ACHN (cell line): ENCODE measurements around the gene PDGFA.

Experiments
- DNase-seq: peaks from one replicate; pipeline ENCODE4 v3.0.0-alpha.2; 2015
- in situ Hi-C: cut with HindIII; loops from 2 replicates; pipeline ENCODE4 v1.10.0; 2017; ENCODE audit warnings: low sequenced_read_pairs, low pct_ligation_motif_present, low pct_unique_long_range_greater_than_20kb

PDGFA gene

GRCh38 chr7:510782-511281, 8.8 kb downstream of the PDGFA start:
- in situ Hi-C loops: no loop called here
- DNase-seq: no peak

DNA sequence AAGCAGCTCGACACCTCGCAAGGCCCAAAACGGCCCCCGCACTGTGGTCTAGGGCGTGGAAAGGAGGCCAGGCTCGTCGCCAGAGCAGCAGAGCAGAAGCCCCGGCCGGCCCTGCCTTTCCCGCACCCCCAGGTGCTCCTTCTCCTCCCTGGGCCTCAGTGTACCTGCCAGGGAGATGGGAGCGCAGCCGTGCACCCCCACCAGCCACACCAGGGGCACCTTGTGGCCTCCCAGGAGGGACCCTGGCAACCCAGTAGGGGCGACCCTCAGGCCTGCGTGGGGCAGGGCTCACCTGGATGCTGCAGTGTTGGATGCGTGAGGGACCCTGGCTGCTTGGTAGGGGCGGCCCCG, 9.5 kb downstream of the PDGFA start:
- DNase-seq: no peak
- in situ Hi-C loops: no loop called here

GRCh38 chr7:509426-510130, 10.1 kb downstream of the PDGFA start:
- DNase-seq: no peak
- in situ Hi-C loops: no loop called here

DNA sequence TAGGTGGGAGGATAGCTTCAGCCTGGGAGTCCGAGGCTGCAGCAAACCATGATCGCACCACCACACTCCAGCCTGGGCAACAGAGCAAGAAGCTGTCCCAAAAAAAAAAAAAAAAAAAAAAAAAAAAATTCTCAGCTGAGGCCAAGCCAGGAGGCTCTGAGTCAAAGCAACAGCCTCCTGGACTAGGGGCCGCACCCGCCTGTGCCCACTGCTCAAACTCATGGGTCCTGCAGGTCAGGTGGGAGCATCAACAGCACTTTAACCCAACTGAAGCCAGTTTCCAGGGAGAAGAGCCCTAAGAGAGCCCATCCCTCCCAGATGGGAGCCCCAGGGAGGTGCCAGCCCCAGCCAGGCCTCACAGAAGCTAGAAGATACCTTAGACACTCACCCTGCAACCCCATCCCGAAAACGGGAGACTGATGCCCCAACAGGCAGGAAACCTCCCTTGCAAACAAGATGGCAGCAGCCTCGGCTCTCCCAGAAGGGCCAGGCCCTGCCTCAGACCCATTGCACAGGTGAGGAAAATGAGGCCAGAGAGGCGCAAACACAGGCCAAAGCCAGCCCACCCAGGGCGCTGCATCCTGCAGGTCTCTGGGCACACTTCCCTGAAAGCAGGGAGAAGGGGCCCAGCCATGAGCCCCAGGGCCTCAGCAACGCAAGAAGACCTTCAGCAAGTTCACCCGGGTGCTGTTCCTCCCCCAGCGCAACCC, 11.0 kb downstream of the PDGFA start:
- in situ Hi-C loops: no loop called here
- DNase-seq: no peak

DNA sequence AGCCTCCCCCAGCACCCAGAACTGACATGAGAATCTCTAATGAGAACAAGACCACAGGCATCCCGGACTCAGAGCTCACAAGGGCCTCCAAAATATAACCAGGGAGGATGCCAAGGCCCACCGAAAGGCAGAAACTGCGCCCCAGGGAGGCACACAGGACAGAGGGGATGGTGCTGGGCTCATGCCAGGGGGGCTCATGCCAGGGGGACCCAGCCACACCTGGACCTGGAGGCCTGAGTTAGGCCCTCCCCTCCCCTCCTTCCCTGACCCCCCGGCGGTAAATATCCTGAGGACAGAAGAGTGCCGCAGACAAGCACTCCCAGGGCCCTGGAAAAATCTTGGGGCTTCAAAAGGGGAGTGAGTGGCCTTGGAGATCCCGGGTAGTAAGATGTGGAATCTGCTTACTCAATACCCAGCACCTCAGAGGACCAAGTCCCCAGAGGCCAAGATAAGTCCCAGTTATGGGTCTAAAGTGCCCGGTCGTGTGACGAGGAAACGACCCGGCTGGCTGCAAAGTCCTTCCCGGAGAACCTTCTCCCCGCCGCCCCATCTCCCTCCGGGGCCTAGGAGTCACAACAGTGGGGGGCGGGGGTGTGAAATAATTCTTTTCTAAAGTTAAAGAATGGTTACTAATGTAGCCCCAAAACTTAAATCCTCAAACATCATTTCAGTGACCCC, 11.9 kb downstream of the PDGFA start:
- DNase-seq: no peak
- in situ Hi-C loops: no loop called here

- in situ Hi-C loops: no loop called here
Measured at GRCh38 chr7:506921-507622, 12.6 kb downstream of the PDGFA start.

DNA sequence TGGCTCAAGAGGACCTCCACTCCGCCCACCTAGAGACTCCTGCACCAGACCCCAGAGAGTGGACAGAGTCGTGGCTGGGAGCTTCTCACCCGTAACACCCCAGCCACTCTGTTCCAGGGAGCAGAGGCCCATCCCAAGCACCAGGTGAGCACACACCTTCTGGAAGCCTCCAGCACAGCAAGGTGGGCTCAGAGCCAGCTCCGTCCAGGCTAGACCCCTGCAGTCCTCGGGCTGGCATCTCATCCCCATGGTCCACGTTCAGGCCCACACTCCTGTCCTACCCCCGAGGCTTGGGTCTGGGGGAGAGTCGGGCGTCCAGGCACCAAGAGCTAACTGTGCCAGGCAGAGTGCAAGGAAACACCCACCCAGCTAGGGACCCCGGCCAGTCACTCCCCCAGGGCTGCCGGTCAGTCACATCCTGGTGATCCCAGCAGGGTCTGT, 13.2 kb downstream of the PDGFA start:
- DNase-seq: no peak
- in situ Hi-C loops: no loop called here

More at GRCh38 chr7:506921-507622, 12.6 kb downstream of the PDGFA start:
- no peak for DNase-seq

GRCh38 chr7:505171-505570, 14.5 kb downstream of the PDGFA start:
- no peak for DNase-seq
- in situ Hi-C loops: no loop called here

- DNase-seq: no peak
- in situ Hi-C loops: no loop called here
Measured at GRCh38 chr7:504221-505111, 15.2 kb downstream of the PDGFA start.

DNA sequence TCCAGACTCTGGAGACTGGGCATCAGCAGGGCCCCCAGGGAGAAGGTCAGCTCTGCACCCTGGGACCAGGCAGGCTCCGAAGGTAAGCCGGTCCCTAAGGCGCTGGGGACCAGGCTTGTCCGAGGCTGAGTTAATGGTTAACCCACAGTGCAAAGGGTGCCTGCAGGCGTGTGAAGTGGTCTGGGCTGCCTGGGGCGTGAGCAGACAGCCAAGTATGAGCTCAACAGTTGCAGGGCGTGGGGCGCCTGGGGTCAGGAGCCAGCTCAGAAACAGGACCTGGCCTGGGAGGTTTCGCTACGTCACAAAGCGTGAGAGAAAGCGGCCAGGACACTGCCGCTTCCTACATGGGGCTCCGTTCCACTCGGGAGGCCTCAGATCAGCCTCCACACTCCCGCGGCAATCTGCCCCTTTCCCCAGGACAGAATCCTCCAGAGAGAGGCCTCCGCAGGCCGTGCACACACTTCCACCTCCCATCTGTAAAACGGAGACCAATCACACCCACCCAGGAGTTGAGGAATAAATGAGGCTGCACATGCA, 16.0 kb downstream of the PDGFA start:
- peak; percentile 93 for DNase-seq
- in situ Hi-C loops: no loop called here

DNA sequence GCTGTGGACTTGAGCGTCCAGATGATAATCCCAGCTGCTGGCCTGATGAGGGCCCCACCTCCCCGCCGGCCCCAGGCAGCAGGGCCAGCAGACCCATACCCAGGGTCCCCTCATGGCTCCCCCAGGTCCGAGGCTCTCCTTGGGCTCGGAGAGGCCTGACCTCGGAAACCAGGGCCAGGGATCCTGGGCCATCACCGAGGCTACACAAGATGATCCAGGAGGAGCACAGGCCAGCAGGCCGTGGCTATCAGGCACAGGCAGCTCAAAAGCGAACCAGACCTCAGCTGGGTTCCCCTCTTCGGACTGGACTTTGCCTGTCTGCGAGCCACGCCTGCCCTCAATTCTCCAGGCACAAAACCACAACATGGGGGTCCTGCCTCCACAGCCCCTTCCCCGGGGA, 17.4 kb downstream of the PDGFA start:
- in situ Hi-C loops: no loop called here
- no peak for DNase-seq

DNA sequence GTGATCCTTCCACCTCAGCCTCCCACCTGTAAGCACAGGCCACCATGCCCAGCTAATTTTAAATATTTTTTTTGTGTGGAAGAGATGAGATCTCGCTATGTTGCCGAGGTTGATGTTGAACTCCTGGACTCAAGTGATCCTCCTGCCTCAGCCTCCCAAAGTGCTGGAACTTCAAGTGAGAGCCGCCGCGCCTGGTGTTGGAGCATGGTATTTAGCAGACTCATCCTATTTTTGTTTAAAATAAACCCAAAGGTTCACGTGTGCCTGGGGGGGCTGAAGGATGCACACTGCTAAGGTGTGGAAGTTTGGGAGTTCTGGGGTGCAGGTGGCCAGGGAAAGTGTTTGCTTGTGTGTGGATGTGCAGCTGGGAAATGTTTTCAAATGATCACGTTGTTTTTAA, 18.1 kb downstream of the PDGFA start:
- in situ Hi-C loops: no loop called here
- no peak for DNase-seq

GRCh38 chr7:500521-501420, 18.9 kb downstream of the PDGFA start:
- in situ Hi-C loops: no loop called here
- no peak for DNase-seq

- in situ Hi-C loops: loop anchor here (10.0 kb wide), 1 partner anchor 165 kb away; no protein-coding TSS in a partner anchor
- DNase-seq: no peak
Measured at GRCh38 chr7:499853-500485, 19.7 kb downstream of the PDGFA start.

DNA sequence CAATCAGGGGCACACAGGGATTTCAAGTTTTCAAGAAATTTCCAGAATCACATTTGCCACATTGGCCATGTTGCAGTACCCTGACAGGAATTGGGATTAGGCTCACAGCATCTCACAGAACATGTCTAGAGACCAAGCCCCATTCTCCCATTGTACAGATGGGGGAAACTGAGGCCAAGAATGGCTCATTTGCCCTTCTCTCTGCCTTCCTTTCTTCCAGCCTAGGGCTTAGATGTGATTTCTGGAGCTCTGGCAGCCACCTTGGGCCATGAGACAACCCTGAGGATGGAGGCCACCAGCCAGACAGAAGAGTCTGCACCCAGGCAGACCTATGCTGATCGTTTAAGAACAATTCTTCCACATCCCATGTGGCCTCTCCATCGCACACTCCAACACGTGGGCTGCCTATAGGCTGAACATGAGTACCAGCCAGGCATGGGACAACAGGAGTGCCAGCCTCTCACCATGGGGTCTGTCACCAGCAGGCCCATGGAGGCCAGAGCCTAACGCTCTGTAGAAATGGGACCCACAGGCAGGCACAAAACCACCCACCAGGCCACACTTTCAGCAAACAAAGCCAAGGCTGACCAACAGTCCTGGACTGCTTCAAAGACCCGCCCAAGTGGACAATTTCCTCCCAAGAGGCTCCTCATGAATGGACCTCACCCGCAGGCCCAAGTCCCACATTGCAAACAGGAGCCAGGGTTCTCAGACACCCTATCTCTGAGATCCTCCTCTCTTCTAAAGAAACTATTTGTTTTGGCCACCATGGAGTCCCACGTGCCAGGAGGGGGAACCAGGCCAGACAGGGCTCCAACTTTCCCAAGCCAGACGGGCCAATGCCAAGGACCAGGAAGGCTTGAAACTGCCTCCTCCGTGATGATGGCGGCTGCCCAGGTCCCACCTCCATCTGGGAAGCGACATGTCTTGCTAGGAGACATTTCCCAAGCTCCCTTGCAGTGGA, 20.7 kb downstream of the PDGFA start:
- in situ Hi-C loops: loop anchor here (10.0 kb wide), 1 partner anchor 164 kb away; no protein-coding TSS in a partner anchor
- no peak for DNase-seq
